ENCODE results near the gene MEGF6.
A peak's percentile ranks its signal among the peaks of the same experiment; 100 is the strongest.

The MEGF6 gene

DNA sequence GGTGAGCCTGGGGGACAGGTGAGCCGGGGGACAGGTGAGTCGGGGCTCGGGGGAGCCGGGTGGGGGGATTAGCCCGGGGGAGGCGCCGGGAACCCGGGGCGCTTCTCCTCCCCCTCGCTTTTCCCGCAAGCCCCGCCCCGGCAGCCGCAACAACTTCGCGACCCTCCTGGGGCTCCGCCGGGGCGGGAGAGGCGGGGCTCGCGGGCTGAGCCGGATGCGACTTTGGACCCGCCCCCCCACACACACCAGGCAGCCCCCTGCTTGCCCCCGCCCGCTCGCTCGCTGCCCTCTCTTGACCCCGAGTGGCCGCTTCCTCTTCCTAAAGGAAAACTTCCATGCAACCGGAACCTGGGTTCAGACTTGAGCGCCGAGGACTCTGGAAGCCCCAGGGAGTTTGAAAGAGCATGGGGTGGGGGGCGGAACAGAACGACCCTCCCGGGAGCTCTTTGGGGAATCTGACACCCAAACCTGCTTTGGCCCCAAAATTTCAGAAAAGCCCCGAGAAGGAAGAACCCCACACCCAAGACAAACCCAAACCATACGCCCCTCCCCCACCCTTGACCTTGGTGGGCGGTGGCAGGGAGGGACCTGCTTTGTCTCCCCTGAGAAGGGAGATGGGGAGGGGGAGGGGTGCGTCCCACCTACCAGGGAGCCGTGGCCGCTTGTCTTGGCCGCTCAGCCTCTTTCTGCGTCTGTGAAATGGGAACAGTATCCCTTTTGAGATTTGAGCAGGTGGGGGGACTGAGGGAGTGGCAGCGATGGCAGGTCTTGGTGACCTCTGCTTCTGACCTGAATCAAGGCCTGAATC is 156.3 kb downstream of the MEGF6 start:
- H3K27ac ChIP-seq, result peak overlapping the region; percentile 84
- TF ChIP-seq, protein P1, sequence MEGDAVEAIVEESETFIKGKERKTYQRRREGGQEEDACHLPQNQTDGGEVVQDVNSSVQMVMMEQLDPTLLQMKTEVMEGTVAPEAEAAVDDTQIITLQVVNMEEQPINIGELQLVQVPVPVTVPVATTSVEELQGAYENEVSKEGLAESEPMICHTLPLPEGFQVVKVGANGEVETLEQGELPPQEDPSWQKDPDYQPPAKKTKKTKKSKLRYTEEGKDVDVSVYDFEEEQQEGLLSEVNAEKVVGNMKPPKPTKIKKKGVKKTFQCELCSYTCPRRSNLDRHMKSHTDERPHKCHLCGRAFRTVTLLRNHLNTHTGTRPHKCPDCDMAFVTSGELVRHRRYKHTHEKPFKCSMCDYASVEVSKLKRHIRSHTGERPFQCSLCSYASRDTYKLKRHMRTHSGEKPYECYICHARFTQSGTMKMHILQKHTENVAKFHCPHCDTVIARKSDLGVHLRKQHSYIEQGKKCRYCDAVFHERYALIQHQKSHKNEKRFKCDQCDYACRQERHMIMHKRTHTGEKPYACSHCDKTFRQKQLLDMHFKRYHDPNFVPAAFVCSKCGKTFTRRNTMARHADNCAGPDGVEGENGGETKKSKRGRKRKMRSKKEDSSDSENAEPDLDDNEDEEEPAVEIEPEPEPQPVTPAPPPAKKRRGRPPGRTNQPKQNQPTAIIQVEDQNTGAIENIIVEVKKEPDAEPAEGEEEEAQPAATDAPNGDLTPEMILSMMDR (conservative IDR thresholded peaks at IDR 0.05), result no peak
- no peak for TF ChIP-seq ZFX (IDR thresholded peaks at IDR 0.05)

DNA sequence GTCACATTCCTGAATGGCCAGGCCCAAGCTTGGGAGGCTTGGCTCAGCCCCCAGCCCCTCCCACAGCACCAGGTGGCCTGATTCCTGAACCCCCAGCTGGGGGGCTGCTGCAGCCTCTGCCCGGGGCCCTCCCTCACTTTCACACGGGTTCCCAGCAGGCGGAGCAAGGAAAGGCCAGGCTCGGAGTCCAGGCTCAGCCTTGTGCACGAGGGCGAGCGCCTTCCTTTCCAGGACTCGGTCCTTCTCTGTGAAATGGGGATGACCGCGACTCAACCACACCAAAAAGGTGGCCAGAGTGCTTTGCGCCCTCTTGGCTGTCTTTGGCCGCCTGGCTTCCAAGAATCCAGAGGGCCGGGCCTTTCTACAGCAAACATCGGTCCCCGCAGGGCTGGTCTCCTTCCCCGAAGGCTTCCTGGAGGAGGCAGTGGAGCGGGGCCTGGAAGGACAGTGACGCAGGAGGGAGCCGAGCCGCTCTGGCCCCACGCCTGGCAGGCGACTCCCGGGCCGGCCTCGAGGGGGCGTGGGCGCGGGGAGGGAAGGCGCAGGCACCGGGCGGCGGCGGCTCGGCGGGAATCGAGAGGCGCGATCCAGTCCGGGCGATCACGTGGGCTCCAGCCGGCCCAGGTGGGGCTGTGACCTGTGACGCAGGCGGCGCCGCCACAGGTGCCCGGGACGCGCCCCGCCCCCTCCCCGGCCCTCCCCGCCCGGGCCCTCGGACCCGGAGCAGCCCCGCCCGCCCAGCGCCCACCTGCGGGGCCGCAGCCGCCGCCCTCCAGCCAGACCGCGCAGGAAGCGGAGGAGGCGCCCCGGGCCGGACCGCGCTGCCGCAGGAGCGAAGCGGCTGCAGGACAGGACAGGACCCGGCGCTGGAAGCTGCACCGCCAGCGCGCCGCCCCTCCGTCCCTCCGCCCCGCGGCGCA is 157.2 kb downstream of the MEGF6 start, which contains the start of gene ARHGEF16:
ARHGEF16 (plus strand) TSS at position 775 of the 920 bp plus-strand sequence. CDS start 8,420 bp downstream, outside the sequence.
- no peak for TF ChIP-seq ZFX (IDR thresholded peaks at IDR 0.05)
- TF ChIP-seq, protein P1 (conservative IDR thresholded peaks at IDR 0.05), result no peak; the same call in 1 of the 2 replicates
- H3K27ac ChIP-seq, result peak within 1 kb of the TSS; percentile 84

DNA sequence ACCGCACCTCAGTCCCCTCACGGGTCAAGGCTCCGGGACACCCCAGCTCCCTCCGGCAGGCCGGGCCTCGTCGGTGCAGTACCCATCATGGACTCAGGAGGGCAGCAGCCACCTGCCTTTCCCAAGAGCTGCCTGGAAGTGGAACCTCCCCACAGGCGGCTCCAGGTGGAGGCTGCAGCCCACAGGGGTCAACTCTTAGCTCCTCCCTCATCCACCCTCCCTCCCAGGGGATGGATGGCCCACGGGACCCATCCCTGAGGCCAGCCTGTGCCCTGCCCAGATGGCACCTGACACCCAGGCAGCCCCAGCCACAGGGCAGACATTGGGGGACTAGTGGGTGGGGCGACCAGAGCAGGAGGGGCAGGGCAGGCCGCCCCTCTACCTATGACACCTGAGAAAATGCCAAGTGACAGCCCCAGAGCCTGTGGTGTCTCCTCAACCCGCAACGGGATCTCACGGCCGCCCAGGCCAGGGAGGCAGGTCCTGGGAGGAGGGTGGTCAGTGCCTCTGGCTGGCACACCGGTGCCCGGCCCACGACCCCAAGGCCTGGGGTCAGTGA is 158.0 kb downstream of the MEGF6 start:
- peak overlapping the region; percentile 84 for H3K27ac ChIP-seq
- no peak for TF ChIP-seq ZFX (IDR thresholded peaks at IDR 0.05)
- TF ChIP-seq, protein P1 (conservative IDR thresholded peaks at IDR 0.05), result peak; percentile 94

DNA sequence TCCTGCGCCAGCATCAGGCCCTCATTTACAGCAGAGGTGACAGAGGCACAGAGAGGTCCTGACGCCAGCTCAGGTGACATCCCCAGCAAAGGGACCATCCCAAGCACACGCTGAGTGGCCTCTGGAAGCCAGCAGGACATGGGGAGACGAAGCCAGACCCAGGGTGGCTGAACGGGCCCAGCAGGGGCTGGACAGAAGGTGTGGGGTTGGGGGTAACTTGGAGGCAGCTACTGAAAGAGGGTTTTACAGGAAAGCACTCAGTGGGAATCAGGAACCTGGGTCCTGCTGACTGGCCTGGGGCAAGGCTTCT is 158.5 kb downstream of the MEGF6 start:
- no peak for TF ChIP-seq ZFX (IDR thresholded peaks at IDR 0.05)
- TF ChIP-seq, protein P1 (conservative IDR thresholded peaks at IDR 0.05), result no peak
- H3K27ac ChIP-seq, result no peak overlapping the region; the same call in 1 of the 2 replicates

DNA sequence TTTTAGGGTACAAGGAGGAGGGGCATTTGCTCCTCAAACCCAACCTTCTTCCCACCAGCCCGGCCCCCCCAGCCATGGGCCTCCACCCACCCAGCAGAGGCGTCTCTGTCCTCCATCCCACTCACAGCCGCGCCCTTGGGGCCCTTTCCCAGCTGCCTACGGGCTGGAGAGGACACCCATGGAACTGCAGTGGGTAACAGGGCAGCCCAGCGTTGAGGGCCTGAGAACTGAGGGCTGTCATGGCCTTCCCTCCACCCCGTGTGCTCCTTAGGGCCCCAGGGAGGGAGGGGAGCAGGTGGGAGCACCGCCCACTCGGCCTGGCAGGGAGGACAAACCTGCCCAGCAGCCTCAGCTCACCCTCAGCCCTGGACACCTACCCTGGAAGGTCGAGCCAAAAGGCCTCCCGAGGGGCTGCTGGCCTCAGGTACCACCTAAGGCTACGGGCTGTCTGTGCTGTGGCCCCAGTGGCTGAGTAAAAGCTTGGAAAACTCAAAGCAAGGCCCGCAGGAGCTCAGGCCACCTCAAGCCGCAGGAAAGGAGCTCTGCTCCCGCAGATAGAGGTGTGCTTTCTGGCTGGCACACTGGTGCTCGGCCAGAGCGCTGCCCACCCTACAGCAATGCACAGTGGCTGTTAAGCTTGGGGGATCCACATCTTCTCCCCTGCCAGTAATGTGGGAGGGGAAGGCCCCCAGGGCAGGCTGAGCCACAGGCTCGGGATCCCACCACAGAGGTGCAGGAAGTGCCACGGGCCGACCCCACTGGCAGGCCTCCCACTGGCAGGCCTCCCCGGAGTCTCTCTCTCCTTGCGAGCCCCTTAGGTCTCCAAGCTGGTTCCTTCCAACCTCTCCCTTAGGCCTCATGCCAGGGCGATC is 159.1 kb downstream of the MEGF6 start:
- no peak overlapping the region for H3K27ac ChIP-seq
- TF ChIP-seq, protein P1 (conservative IDR thresholded peaks at IDR 0.05), result no peak
- no peak for TF ChIP-seq ZFX (IDR thresholded peaks at IDR 0.05)

DNA sequence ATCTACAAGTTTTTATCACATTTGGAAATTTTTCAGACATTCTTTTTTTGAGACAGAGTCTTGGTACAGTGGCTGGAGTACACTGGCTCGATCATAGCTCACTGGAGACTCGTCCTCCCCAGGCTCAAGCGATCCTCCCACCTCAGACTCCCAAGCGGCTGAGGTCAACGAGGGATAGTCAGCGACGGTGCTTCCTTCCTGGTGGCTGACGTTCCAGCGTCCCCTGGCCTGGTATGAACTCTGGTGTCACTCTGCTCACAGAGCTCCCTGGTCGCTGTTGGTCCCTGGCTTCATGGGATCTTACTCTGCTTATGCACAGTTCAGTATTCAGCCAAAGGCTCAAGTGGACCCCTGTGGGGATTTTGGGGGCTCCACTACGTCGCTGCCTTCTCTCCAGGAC is 160.3 kb downstream of the MEGF6 start:
- no peak for TF ChIP-seq ZFX (IDR thresholded peaks at IDR 0.05)
- TF ChIP-seq, protein P1 (conservative IDR thresholded peaks at IDR 0.05), result no peak
- H3K27ac ChIP-seq, result no peak overlapping the region
